Spleen (tissue), 7 donors: ENCODE measurements around the gene BLNK.

ENCODE experiments used
- POLR2A ChIP-seq, 3 donors: fragments of 450-650 bp; IDR thresholded peaks; one replicate each; pipeline ENCODE4 v1.5.1; 2017; ENCODE audit warnings: antibody characterized with exemption in 3 of 3, mild to moderate bottlenecking in 1 of 3
- TF ChIP-seq, protein P1 (sequence below), 11 experiments: fragments of 200-600 bp in 7 of 11; fragments of 450-650 bp in 4 of 11; sonication (generic) in 4 of 11; IDR thresholded peaks in 8 of 11; conservative IDR thresholded peaks in 3 of 11; 1 replicate in 7 of 11; 2 replicates in 4 of 11; pipeline versions ENCODE4 v1.4.0 to v1.8.0; 2016 to 2021; ENCODE audit warnings: antibody characterized with exemption in 11 of 11, inconsistent platforms in 4 of 11, mild to moderate bottlenecking in 1 of 11
- donor health status: DM: no; HTN: no; CAD: no; lungs with moderate emphysema.
- donor health status: DM: no; HTN: no; CAD: no.
- donor health status: DM: no; HTN: no; CAD: no.

DNA sequence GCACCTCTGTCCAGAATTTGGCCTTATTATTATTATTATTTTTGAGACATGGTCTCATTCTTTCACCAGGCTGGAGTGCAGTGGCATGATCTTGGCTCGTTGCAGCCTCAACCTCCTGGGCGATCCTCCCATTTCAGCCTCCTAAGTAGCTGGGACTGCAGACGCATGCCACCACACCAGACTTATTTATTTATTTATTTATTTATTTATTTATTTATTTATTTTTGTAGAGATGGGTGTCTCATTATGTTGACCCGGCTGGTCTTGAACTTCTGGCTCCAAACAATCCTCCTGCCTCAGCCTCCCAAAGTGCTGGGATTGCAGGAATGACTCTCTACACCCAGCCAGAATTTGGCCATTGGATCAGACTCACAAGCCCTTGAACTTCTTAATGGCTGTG, 6.4 kb downstream of the BLNK start:
- TF ChIP-seq, protein P1, sequence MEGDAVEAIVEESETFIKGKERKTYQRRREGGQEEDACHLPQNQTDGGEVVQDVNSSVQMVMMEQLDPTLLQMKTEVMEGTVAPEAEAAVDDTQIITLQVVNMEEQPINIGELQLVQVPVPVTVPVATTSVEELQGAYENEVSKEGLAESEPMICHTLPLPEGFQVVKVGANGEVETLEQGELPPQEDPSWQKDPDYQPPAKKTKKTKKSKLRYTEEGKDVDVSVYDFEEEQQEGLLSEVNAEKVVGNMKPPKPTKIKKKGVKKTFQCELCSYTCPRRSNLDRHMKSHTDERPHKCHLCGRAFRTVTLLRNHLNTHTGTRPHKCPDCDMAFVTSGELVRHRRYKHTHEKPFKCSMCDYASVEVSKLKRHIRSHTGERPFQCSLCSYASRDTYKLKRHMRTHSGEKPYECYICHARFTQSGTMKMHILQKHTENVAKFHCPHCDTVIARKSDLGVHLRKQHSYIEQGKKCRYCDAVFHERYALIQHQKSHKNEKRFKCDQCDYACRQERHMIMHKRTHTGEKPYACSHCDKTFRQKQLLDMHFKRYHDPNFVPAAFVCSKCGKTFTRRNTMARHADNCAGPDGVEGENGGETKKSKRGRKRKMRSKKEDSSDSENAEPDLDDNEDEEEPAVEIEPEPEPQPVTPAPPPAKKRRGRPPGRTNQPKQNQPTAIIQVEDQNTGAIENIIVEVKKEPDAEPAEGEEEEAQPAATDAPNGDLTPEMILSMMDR (IDR thresholded peaks at IDR 0.05 in 8 of 11, conservative IDR thresholded peaks at IDR 0.05 in 3 of 11): no peak
- no peak for TF ChIP-seq POLR2A (IDR thresholded peaks at IDR 0.05)
